Fibroblast of mammary gland (primary cell): ENCODE results near the gene CCDC195.

Experiments
- DNase-seq: peaks from one replicate; pipeline ENCODE4 v3.0.0-alpha.2; 2010; ENCODE audit warnings: low read depth
- H3K4me3 ChIP-seq: 2 replicates; pipeline ENCODE4 v1.5.1; 2011; ENCODE audit warnings: low read depth, mild to moderate bottlenecking, low read length, moderate library complexity; ENCODE audit not compliant: control insufficient read depth
- CTCF ChIP-seq: conservative IDR thresholded peaks from 2 replicates; pipeline ENCODE4 v1.5.1; 2011; ENCODE audit warnings: low read depth, low read length, inconsistent platforms; ENCODE audit not compliant: control insufficient read depth, insufficient read depth

The CCDC195 gene

GRCh38 chr2:224694502-224694901 is 21.7 kb downstream of the CCDC195 start:
- DNase-seq = no peak
- no peak for TF ChIP-seq CTCF
- H3K4me3 ChIP-seq = no peak overlapping the region

GRCh38 chr2:224691563-224691962 is 24.6 kb downstream of the CCDC195 start:
- no peak for TF ChIP-seq CTCF
- no peak for DNase-seq
- H3K4me3 ChIP-seq = no peak overlapping the region

GRCh38 chr2:224690868-224691267 is 25.3 kb downstream of the CCDC195 start:
- no peak for TF ChIP-seq CTCF
- H3K4me3 ChIP-seq = no peak overlapping the region
- no peak for DNase-seq

GRCh38 chr2:224689539-224689938 is 26.6 kb downstream of the CCDC195 start:
- no peak overlapping the region for H3K4me3 ChIP-seq
- no peak for TF ChIP-seq CTCF
- no peak for DNase-seq

GRCh38 chr2:224688997-224689396 is 27.2 kb downstream of the CCDC195 start:
- H3K4me3 ChIP-seq = no peak overlapping the region
- no peak for DNase-seq
- no peak for TF ChIP-seq CTCF

- no peak overlapping the region for H3K4me3 ChIP-seq
- TF ChIP-seq CTCF = no peak
Observed at GRCh38 chr2:224687156-224687555, 29.0 kb downstream of the CCDC195 start.

GRCh38 chr2:224685121-224685520 is 31.0 kb downstream of the CCDC195 start:
- no peak for DNase-seq
- TF ChIP-seq CTCF = no peak
- no peak overlapping the region for H3K4me3 ChIP-seq

More at GRCh38 chr2:224687156-224687555, 29.0 kb downstream of the CCDC195 start:
- DNase-seq = no peak
